HFF-Myc (cell line): ENCODE results near the gene CMC2.
A peak's percentile ranks its signal among the peaks of the same experiment; 100 is the strongest.

Experiments
- DNase-seq: peaks from one replicate; pipeline ENCODE4 v3.0.0-alpha.2; 2011; ENCODE audit warnings: low read depth; ENCODE audit errors: extremely low read depth
- H3K4me3 ChIP-seq: replicated peaks from 2 replicates; pipeline ENCODE4 v1.5.1; 2011; ENCODE audit warnings: low read depth, mild to moderate bottlenecking, control low read depth, low read length
- CTCF ChIP-seq: IDR thresholded peaks from 2 replicates; pipeline ENCODE4 v1.5.1; 2012; ENCODE audit warnings: mild to moderate bottlenecking, low read depth, low read length, control low read depth; ENCODE audit errors: missing control alignments

The CMC2 gene

GRCh38 chr16:81036751-81037350 is 30.2 kb upstream of the CMC2 start:
- TF ChIP-seq CTCF: no peak
- peak overlapping the region; percentile 73 for H3K4me3 ChIP-seq
- no peak for DNase-seq

GRCh38 chr16:81035975-81036750 is 29.5 kb upstream of the CMC2 start:
- no peak for DNase-seq
- H3K4me3 ChIP-seq: peak overlapping the region; percentile 73
- no peak for TF ChIP-seq CTCF

- DNase-seq: peak; percentile 14
- H3K4me3 ChIP-seq: peak within 1 kb of the TSS; percentile 73
- TF ChIP-seq CTCF: peak; percentile 95
These were observed 28.8 kb upstream of the CMC2 start, which contains the start of gene ATMIN for GRCh38 chr16:81035398-81035974. ATMIN (plus strand) TSS chr16:81035842; CDS start chr16:81035871, 29 bp downstream.

- no peak for DNase-seq
- H3K4me3 ChIP-seq: no peak overlapping the region
- no peak for TF ChIP-seq CTCF
These were observed 23.4 kb upstream of the CMC2 start for GRCh38 chr16:81029930-81030604.

GRCh38 chr16:81026429-81026828 is 19.7 kb upstream of the CMC2 start:
- no peak for TF ChIP-seq CTCF
- no peak overlapping the region for H3K4me3 ChIP-seq
- DNase-seq: no peak

- no peak for TF ChIP-seq CTCF
- no peak for DNase-seq
- H3K4me3 ChIP-seq: no peak overlapping the region
These were observed 11.8 kb upstream of the CMC2 start for GRCh38 chr16:81018496-81018895.
